ENCODE measurements around the gene PRKAR2A. TPM values are rescaled to one million over a fixed set of nuclear protein-coding genes. Genes with fewer than 3 reads are reported as not detected.

PRKAR2A gene
- total RNA-seq, 1 experiment from 2014 or later = 61.3 TPM

DNA sequence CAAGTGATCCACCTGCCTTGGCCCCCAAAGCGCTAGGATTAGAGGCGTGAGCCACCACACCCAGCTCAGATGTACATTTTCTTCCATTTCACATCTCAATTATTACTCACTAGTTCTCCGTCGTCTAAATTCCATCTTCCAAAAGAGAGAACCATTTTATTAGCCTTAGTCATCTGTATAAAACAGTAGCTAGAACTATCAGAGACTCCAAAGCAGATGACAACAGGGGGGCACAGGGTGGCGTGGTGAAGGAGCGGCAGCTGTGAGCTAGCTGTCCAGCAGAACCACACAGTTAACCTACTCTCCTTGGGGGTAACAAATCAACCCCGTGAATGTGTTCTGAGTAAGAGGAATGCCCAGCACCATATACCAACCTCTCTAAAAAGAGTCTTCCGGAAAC is 43.9 kb upstream of the PRKAR2A start:
- DNase-seq (ENCODE audit: unreplicated experiment) = no peak
- peaks cover 9% of the 10 kb centered on the region for H3K4me1 Mint-ChIP-seq (ENCODE audit: insufficient read depth, unreplicated experiment)
- no TSS peak for BruUV-seq (replicated peaks)
- H3K36me3 Mint-ChIP-seq (ENCODE audit: insufficient read depth, unreplicated experiment) = peaks cover 4% of the 10 kb centered on the region
- no peak overlapping the region for H3K27ac Mint-ChIP-seq (ENCODE audit: low read depth, unreplicated experiment)
- ChIA-PET CTCF (interaction anchor here (0.5 to 0.6 kb wide), 2 partner anchors 8 to 15 kb away, joined by 3 read pairs; no protein-coding TSS in a partner anchor), POLR2A (interaction anchor here (0.6 kb wide), 1 partner anchor 333 kb away, joined by 3 read pairs; no protein-coding TSS in a partner anchor)
- intact Hi-C loops (cut with micrococcal nuclease) = no loop called here
- no peaks in the 10 kb centered on the region for H3K9me3 Mint-ChIP-seq (ENCODE audit: unreplicated experiment)
- H3K4me3 Mint-ChIP-seq (ENCODE audit: unreplicated experiment) = no peak overlapping the region
- H3K27me3 Mint-ChIP-seq (ENCODE audit: insufficient read depth, unreplicated experiment) = no peaks in the 10 kb centered on the region
- TF ChIP-seq, protein P1, sequence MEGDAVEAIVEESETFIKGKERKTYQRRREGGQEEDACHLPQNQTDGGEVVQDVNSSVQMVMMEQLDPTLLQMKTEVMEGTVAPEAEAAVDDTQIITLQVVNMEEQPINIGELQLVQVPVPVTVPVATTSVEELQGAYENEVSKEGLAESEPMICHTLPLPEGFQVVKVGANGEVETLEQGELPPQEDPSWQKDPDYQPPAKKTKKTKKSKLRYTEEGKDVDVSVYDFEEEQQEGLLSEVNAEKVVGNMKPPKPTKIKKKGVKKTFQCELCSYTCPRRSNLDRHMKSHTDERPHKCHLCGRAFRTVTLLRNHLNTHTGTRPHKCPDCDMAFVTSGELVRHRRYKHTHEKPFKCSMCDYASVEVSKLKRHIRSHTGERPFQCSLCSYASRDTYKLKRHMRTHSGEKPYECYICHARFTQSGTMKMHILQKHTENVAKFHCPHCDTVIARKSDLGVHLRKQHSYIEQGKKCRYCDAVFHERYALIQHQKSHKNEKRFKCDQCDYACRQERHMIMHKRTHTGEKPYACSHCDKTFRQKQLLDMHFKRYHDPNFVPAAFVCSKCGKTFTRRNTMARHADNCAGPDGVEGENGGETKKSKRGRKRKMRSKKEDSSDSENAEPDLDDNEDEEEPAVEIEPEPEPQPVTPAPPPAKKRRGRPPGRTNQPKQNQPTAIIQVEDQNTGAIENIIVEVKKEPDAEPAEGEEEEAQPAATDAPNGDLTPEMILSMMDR (IDR thresholded peaks at IDR 0.05; ENCODE audit: unreplicated experiment) = no peak

DNA sequence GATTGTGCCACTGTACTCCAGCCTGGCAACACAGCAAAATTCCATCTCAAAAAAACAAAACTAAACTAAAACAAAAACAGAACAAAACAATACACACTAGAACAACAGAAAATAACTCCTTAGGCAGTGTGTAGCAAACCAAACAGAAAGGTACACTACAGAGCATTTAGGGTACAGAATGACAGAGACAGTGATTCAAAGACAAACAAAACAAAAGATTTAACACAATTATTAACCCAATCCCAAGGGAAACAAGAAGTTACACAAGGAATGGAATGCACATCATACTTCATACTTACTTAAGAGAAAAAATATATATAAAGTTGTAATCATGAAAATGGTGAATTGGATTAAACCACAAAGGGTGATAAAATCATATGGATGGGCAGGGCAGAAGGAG is 38.1 kb upstream of the PRKAR2A start:
- no peak overlapping the region for H3K4me3 Mint-ChIP-seq (ENCODE audit: unreplicated experiment)
- peaks cover 22% of the 10 kb centered on the region for H3K36me3 Mint-ChIP-seq (ENCODE audit: insufficient read depth, unreplicated experiment)
- POLR2A ChIA-PET = no interaction called here
- CTCF ChIA-PET = no interaction called here
- no peaks in the 10 kb centered on the region for H3K9me3 Mint-ChIP-seq (ENCODE audit: unreplicated experiment)
- no peaks in the 10 kb centered on the region for H3K27me3 Mint-ChIP-seq (ENCODE audit: insufficient read depth, unreplicated experiment)
- TF ChIP-seq, protein P1 (IDR thresholded peaks at IDR 0.05; ENCODE audit: unreplicated experiment) = no peak
- no peak for DNase-seq (ENCODE audit: unreplicated experiment)
- no peaks in the 10 kb centered on the region for H3K4me1 Mint-ChIP-seq (ENCODE audit: insufficient read depth, unreplicated experiment)
- H3K27ac Mint-ChIP-seq (ENCODE audit: low read depth, unreplicated experiment) = no peak overlapping the region
- intact Hi-C loops (cut with micrococcal nuclease) = no loop called here
- BruUV-seq (replicated peaks) = no TSS peak

DNA sequence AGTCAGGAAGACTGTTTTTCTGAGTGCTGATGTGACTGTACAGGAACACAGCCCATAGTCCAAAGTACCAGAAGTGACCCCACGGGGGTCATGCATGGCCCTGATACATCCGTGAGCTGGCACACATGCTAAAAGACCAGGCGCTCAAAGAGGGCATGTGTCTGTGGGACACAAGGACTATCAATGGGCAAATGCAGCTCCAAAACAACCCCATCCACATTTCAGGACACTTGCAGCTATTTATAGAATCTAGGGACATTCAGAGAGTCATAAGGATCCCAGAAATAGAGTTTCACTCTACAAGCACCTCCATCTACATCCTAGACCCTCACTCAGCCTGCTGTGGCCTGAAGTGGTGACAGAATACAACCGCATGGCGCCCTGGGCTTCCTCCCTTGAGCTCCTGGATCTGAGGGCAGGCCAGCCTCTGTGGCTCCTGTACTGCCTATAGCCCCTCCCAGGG is 34.0 kb upstream of the PRKAR2A start:
- no peak for DNase-seq (ENCODE audit: unreplicated experiment)
- H3K27ac Mint-ChIP-seq (ENCODE audit: low read depth, unreplicated experiment) = no peak overlapping the region
- H3K4me1 Mint-ChIP-seq (ENCODE audit: insufficient read depth, unreplicated experiment) = no peaks in the 10 kb centered on the region
- TF ChIP-seq, protein P1 (IDR thresholded peaks at IDR 0.05; ENCODE audit: unreplicated experiment) = no peak
- no peak overlapping the region for H3K4me3 Mint-ChIP-seq (ENCODE audit: unreplicated experiment)
- intact Hi-C loops (cut with micrococcal nuclease) = no loop called here
- ChIA-PET CTCF (no interaction called here), POLR2A (interaction anchor here (1.9 kb wide), 1 partner anchor 17 kb away, joined by 5 read pairs; the partner anchor contains the start of gene SLC25A20)
- no peaks in the 10 kb centered on the region for H3K9me3 Mint-ChIP-seq (ENCODE audit: unreplicated experiment)
- no peaks in the 10 kb centered on the region for H3K27me3 Mint-ChIP-seq (ENCODE audit: insufficient read depth, unreplicated experiment)
- no TSS peak for BruUV-seq (replicated peaks)
- peaks cover 25% of the 10 kb centered on the region for H3K36me3 Mint-ChIP-seq (ENCODE audit: insufficient read depth, unreplicated experiment)

DNA sequence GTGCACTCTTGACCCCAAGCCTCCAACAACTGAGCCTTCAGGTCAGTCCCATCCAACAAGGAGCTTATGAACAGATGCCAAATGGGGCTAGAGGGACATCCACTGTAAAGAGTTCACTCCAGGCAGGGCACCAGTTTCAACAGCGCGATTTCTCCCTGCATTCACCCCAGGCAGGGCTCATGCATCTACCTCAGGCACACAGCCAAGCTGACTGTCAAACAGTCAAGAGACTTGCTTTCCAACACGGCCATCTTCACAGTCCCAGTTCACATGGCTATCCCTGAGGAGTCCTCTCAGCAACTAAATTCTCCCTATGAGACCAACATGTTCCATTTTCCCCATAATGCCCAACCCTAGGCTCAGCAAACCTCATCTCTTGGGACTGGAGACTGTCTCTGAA is 33.3 kb upstream of the PRKAR2A start:
- H3K27me3 Mint-ChIP-seq (ENCODE audit: insufficient read depth, unreplicated experiment) = no peaks in the 10 kb centered on the region
- TF ChIP-seq, protein P1 (IDR thresholded peaks at IDR 0.05; ENCODE audit: unreplicated experiment) = no peak
- no peak overlapping the region for H3K27ac Mint-ChIP-seq (ENCODE audit: low read depth, unreplicated experiment)
- H3K36me3 Mint-ChIP-seq (ENCODE audit: insufficient read depth, unreplicated experiment) = peaks cover 25% of the 10 kb centered on the region
- no TSS peak for BruUV-seq (replicated peaks)
- intact Hi-C loops (cut with micrococcal nuclease) = no loop called here
- H3K4me1 Mint-ChIP-seq (ENCODE audit: insufficient read depth, unreplicated experiment) = no peaks in the 10 kb centered on the region
- no peaks in the 10 kb centered on the region for H3K9me3 Mint-ChIP-seq (ENCODE audit: unreplicated experiment)
- POLR2A ChIA-PET = interaction anchor here (1.9 kb wide), 1 partner anchor 18 kb away, joined by 5 read pairs; the partner anchor contains the start of gene SLC25A20
- CTCF ChIA-PET = no interaction called here
- DNase-seq (ENCODE audit: unreplicated experiment) = no peak
- no peak overlapping the region for H3K4me3 Mint-ChIP-seq (ENCODE audit: unreplicated experiment)

Measured in MCF 10A (cell line).